GM23338 (cell line): ENCODE data around the gene GAS1.

Experiments
- CTCF ChIP-seq, 2 experiments: fragments of 200-600 bp in 1 of 2; sonication (generic) in 1 of 2; conservative IDR thresholded peaks; 2 replicates each; pipeline versions ENCODE4 v1.5.1 to v1.6.1; 2016 to 2017; ENCODE audit warnings: antibody characterized with exemption in 2 of 2, low read depth in 2 of 2, mild to moderate bottlenecking in 2 of 2, moderate library complexity in 1 of 2
- EZH2 ChIP-seq: fragments of 200-600 bp; sonication (generic); IDR thresholded peaks from one replicate; pipeline ENCODE4 v1.8.0; 2017; ENCODE audit warnings: antibody characterized with exemption, mild to moderate bottlenecking, low read depth; ENCODE audit not compliant: unreplicated experiment
- POLR2AphosphoS5 ChIP-seq: IDR thresholded peaks from 2 replicates; pipeline ENCODE4 v1.6.1; 2016; ENCODE audit warnings: antibody characterized with exemption, low read depth

DNA sequence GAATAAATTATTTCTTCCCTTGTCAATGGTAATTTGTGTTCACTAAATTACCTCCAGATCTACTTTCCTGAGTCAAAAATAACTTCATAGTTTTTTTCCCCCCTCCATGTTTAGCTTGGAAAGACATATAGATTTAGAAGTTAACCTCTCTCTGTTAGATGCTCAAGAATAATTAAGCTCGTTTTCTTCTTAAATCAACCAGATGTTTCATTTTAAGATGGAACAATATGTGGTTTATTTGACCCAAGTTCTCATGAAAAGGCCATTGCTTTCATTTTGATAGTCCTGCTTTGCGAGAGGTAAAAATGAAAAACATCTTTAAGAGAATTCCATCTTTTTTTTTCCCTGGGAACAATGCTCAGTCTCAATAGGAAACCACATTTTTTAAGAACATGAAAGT, 27.7 kb upstream of the GAS1 start:
- TF ChIP-seq EZH2 (no peak), CTCF (conservative IDR thresholded peaks at IDR 0.05; ENCODE audit: low read depth in 2 of 2) (no peak), POLR2AphosphoS5 (no peak)
